ENCODE data around the gene TRABD2B. TPM values are rescaled to one million over a fixed set of nuclear protein-coding genes. Genes with fewer than 3 reads are reported as not detected.

TRABD2B gene
- total RNA-seq, 1 experiment from 2014 or later: 0.96 TPM

GRCh38 chr1:47937586-47938254 lies 59.5 kb downstream of the TRABD2B start:
- TF ChIP-seq CTCF (IDR thresholded peaks at IDR 0.05; ENCODE audit: unreplicated experiment): no peak
- intact Hi-C loops (cut with micrococcal nuclease): no loop called here
- Mint-ChIP-seq H3K27me3 (ENCODE audit: insufficient read depth, unreplicated experiment) (no peaks in the 10 kb centered on the region), H3K36me3 (ENCODE audit: insufficient read depth, unreplicated experiment) (no peaks in the 10 kb centered on the region), H3K27ac (ENCODE audit: low read depth, unreplicated experiment) (no peak overlapping the region), H3K9me3 (ENCODE audit: unreplicated experiment) (no peaks in the 10 kb centered on the region), H3K4me1 (ENCODE audit: insufficient read depth, unreplicated experiment) (peaks cover 55% of the 10 kb centered on the region), H3K4me3 (ENCODE audit: unreplicated experiment) (no peak overlapping the region)
- BruUV-seq (replicated peaks): no TSS peak
- POLR2A ChIA-PET: interaction anchor here (0.8 kb wide), 1 partner anchor 23 kb away, joined by 4 read pairs; no protein-coding TSS in a partner anchor
- DNase-seq (ENCODE audit: unreplicated experiment): no peak
- CTCF ChIA-PET: interaction anchor here (0.6 to 0.7 kb wide), 2 partner anchors 182 to 540 kb away, joined by 3 read pairs; no protein-coding TSS in a partner anchor

- intact Hi-C loops (cut with micrococcal nuclease): no loop called here
- H3K36me3 Mint-ChIP-seq (ENCODE audit: insufficient read depth, unreplicated experiment): no peaks in the 10 kb centered on the region
- H3K27me3 Mint-ChIP-seq (ENCODE audit: insufficient read depth, unreplicated experiment): no peaks in the 10 kb centered on the region
- no TSS peak for BruUV-seq (replicated peaks)
- POLR2A ChIA-PET: interaction anchor here (0.8 to 1.3 kb wide), 3 partner anchors 8 to 246 kb away, joined by 3 to 5 read pairs (median 4); no protein-coding TSS in a partner anchor
- no peak overlapping the region for H3K27ac Mint-ChIP-seq (ENCODE audit: low read depth, unreplicated experiment)
- TF ChIP-seq CTCF (IDR thresholded peaks at IDR 0.05; ENCODE audit: unreplicated experiment): no peak
- no peak for DNase-seq (ENCODE audit: unreplicated experiment)
- H3K4me1 Mint-ChIP-seq (ENCODE audit: insufficient read depth, unreplicated experiment): peaks cover 54% of the 10 kb centered on the region
- H3K4me3 Mint-ChIP-seq (ENCODE audit: unreplicated experiment): no peak overlapping the region
- CTCF ChIA-PET: interaction anchor here (0.7 to 1.3 kb wide), 2 partner anchors 10 to 181 kb away, joined by 3 read pairs; no protein-coding TSS in a partner anchor
- peaks cover 5% of the 10 kb centered on the region for H3K9me3 Mint-ChIP-seq (ENCODE audit: unreplicated experiment)
These were observed 60.2 kb downstream of the TRABD2B start for GRCh38 chr1:47936916-47937551.

- H3K9me3 Mint-ChIP-seq (ENCODE audit: unreplicated experiment): peaks cover 7% of the 10 kb centered on the region
- BruUV-seq (replicated peaks): no TSS peak
- no peak overlapping the region for H3K27ac Mint-ChIP-seq (ENCODE audit: low read depth, unreplicated experiment)
- H3K4me1 Mint-ChIP-seq (ENCODE audit: insufficient read depth, unreplicated experiment): peaks cover 53% of the 10 kb centered on the region
- TF ChIP-seq CTCF (IDR thresholded peaks at IDR 0.05; ENCODE audit: unreplicated experiment): no peak
- H3K4me3 Mint-ChIP-seq (ENCODE audit: unreplicated experiment): no peak overlapping the region
- H3K36me3 Mint-ChIP-seq (ENCODE audit: insufficient read depth, unreplicated experiment): no peaks in the 10 kb centered on the region
- ChIA-PET CTCF (interaction anchor here (1.0 to 1.3 kb wide), 3 partner anchors 11 to 242 kb away, joined by 3 to 4 read pairs (median 3); no protein-coding TSS in a partner anchor), POLR2A (interaction anchor here (1.2 to 1.3 kb wide), 2 partner anchors 9 to 247 kb away, joined by 3 to 5 read pairs; no protein-coding TSS in a partner anchor)
- no peaks in the 10 kb centered on the region for H3K27me3 Mint-ChIP-seq (ENCODE audit: insufficient read depth, unreplicated experiment)
- DNase-seq (ENCODE audit: unreplicated experiment): no peak
- intact Hi-C loops (cut with micrococcal nuclease): no loop called here
These were observed 61.3 kb downstream of the TRABD2B start for GRCh38 chr1:47935856-47936255.

GRCh38 chr1:47935163-47935562 lies 62.0 kb downstream of the TRABD2B start:
- DNase-seq (ENCODE audit: unreplicated experiment): no peak
- Mint-ChIP-seq H3K4me1 (ENCODE audit: insufficient read depth, unreplicated experiment) (peaks cover 50% of the 10 kb centered on the region), H3K27ac (ENCODE audit: low read depth, unreplicated experiment) (no peak overlapping the region), H3K36me3 (ENCODE audit: insufficient read depth, unreplicated experiment) (no peaks in the 10 kb centered on the region), H3K27me3 (ENCODE audit: insufficient read depth, unreplicated experiment) (no peaks in the 10 kb centered on the region), H3K9me3 (ENCODE audit: unreplicated experiment) (peaks cover 7% of the 10 kb centered on the region), H3K4me3 (ENCODE audit: unreplicated experiment) (no peak overlapping the region)
- no peak for TF ChIP-seq CTCF (IDR thresholded peaks at IDR 0.05; ENCODE audit: unreplicated experiment)
- ChIA-PET POLR2A (interaction anchor here (0.7 to 2.0 kb wide), 4 partner anchors 28 to 90 kb away, joined by 3 to 6 read pairs (median 6); no protein-coding TSS in a partner anchor), CTCF (interaction anchor here (0.8 to 1.1 kb wide), 3 partner anchors 198 to 982 kb away, joined by 3 to 4 read pairs (median 3); no protein-coding TSS in a partner anchor)
- BruUV-seq (replicated peaks): no TSS peak
- intact Hi-C loops (cut with micrococcal nuclease): no loop called here
